Testis (tissue), 3 donors: ENCODE measurements around the gene EMD. TPM values are rescaled to one million over a fixed set of nuclear protein-coding genes. Genes with fewer than 3 reads are reported as not detected.
A peak's percentile ranks its signal among the peaks of the same experiment; 100 is the strongest.

Experiments used
- DNase-seq: peaks from one replicate; pipeline ENCODE4 v3.0.0-alpha.2; 2019
- H3K27ac ChIP-seq, 2 donors: fragments of 200-600 bp; sonication (generic); one replicate each; pipeline ENCODE4 v1.5.1; 2019
- H3K27me3 ChIP-seq: fragments of 200-600 bp; sonication (generic); one replicate; pipeline ENCODE4 v1.5.1; 2019
- H3K36me3 ChIP-seq: fragments of 200-600 bp; sonication (generic); one replicate; pipeline ENCODE4 v1.5.1; 2017; ENCODE audit warnings: low read depth; ENCODE audit errors: missing control alignments
- H3K4me1 ChIP-seq: fragments of 200-600 bp; sonication (generic); one replicate; pipeline ENCODE4 v1.5.1; 2019
- H3K4me3 ChIP-seq, 2 donors: fragments of 200-600 bp; sonication (generic); one replicate each; pipeline ENCODE4 v1.5.1; 2017 to 2019
- H3K9me3 ChIP-seq: fragments of 200-600 bp; sonication (generic); one replicate; pipeline ENCODE4 v1.5.1; 2017
- POLR2A ChIP-seq: fragments of 450-650 bp; IDR thresholded peaks from one replicate; pipeline ENCODE4 v1.6.1; 2017; ENCODE audit warnings: antibody characterized with exemption, mild to moderate bottlenecking, moderate library complexity
- WGBS, 2 donors: methylation state at CpG; one replicate each; pipeline ENCODE4 v1.1.5; 2018; 5-methylcytosine and 5-hydroxymethylcytosine counted together
- intact Hi-C: fragments of 100-400 bp; cut with DNase I; formaldehyde crosslinking; loops from one replicate; pipeline ENCODE4 v1.15.1; 2023; ENCODE audit warnings: low total_unique reads
- polyA plus RNA-seq: library from polyadenylated mRNA; stranded (reverse); fragments of 350-450 nt; fragmentation: Illumina TruSeq; extraction: RNeasy Lipid Tissue Mini Kit (QIAGEN cat#74804); gene quantifications from one replicate; pipeline ENCODE4 v1.2.3, GENCODE V29; 2014; ENCODE audit warnings: low read depth, low replicate concordance; ENCODE audit not compliant: insufficient read depth
- total RNA-seq, 2 donors: library from RNA; depleted of rRNA; stranded (reverse); fragments of >200 nt; gene quantifications; one replicate each; pipeline ENCODE4 v1.2.3, GENCODE V29; 2016
- TF ChIP-seq, protein P1 (sequence below), 3 experiments: fragments of 450-650 bp in 2 of 3; fragments of 200-600 bp in 1 of 3; sonication (generic) in 1 of 3; IDR thresholded peaks; one replicate each; pipeline ENCODE4 v1.5.1; 2016 to 2019; ENCODE audit warnings: antibody characterized with exemption in 3 of 3, mild to moderate bottlenecking in 2 of 3, moderate library complexity in 1 of 3

The EMD gene
- total and polyA plus RNA-seq, 3 donors from 2014 or later = 65.6 to 74.2 (median 69.6) TPM

DNA sequence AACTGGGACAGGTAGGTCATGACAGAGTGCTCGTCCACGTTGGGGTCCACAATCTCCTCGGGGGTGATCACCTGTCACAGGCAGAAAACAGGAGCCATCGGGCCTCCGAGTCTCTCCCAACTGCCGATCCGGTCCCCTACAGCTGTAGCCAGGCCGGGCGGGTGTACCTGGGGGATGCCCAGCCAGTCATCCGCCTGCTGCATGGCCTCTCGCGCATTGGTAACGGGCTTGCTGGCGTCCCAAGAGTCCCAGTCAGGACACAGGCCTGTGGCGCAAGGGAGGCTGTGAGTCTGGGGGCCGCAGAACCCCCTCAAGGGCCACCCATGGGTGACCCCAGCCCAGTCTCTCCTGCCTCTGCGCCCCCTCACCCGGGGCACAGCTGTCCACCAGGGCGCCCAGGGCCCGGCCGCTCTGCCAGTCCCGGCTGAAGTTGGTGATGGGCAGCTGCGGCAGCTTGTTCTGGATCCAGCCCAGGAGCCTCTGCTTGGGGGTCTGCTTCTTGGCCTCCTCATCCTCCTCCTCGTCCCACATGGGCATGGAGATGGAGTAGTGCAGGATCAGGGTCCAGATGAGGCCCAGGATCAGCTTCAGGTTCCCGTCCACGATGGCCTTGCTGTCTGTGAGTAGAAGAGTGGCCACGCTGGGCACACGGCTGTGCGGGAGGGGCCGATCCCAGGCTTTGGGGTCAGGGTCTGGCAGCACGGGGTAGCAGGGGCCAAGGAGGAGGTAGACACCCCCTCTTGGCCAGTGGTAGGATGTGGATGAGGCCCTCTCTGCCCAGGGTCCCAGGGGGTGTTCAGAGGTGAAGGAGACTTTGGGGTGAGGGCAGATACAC lies 11.4 kb upstream of the EMD start:
- H3K4me1 ChIP-seq = peaks cover 5% of the 10 kb centered on the region
- no peaks in the 10 kb centered on the region for H3K27me3 ChIP-seq
- WGBS, 2 donors = 55 to 100% methylated on average over 1 to 17 of the region's 31 CpGs
- no peak for TF ChIP-seq POLR2A
- TF ChIP-seq, protein P1, sequence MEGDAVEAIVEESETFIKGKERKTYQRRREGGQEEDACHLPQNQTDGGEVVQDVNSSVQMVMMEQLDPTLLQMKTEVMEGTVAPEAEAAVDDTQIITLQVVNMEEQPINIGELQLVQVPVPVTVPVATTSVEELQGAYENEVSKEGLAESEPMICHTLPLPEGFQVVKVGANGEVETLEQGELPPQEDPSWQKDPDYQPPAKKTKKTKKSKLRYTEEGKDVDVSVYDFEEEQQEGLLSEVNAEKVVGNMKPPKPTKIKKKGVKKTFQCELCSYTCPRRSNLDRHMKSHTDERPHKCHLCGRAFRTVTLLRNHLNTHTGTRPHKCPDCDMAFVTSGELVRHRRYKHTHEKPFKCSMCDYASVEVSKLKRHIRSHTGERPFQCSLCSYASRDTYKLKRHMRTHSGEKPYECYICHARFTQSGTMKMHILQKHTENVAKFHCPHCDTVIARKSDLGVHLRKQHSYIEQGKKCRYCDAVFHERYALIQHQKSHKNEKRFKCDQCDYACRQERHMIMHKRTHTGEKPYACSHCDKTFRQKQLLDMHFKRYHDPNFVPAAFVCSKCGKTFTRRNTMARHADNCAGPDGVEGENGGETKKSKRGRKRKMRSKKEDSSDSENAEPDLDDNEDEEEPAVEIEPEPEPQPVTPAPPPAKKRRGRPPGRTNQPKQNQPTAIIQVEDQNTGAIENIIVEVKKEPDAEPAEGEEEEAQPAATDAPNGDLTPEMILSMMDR (IDR thresholded peaks at IDR 0.05) = no peak
- no peaks in the 10 kb centered on the region for H3K36me3 ChIP-seq
- no peak for DNase-seq
- peak overlapping the region; percentile 88 to 89 for H3K27ac ChIP-seq
- H3K9me3 ChIP-seq = no peaks in the 10 kb centered on the region
- intact Hi-C loops = no loop called here
- no peak overlapping the region for H3K4me3 ChIP-seq

DNA sequence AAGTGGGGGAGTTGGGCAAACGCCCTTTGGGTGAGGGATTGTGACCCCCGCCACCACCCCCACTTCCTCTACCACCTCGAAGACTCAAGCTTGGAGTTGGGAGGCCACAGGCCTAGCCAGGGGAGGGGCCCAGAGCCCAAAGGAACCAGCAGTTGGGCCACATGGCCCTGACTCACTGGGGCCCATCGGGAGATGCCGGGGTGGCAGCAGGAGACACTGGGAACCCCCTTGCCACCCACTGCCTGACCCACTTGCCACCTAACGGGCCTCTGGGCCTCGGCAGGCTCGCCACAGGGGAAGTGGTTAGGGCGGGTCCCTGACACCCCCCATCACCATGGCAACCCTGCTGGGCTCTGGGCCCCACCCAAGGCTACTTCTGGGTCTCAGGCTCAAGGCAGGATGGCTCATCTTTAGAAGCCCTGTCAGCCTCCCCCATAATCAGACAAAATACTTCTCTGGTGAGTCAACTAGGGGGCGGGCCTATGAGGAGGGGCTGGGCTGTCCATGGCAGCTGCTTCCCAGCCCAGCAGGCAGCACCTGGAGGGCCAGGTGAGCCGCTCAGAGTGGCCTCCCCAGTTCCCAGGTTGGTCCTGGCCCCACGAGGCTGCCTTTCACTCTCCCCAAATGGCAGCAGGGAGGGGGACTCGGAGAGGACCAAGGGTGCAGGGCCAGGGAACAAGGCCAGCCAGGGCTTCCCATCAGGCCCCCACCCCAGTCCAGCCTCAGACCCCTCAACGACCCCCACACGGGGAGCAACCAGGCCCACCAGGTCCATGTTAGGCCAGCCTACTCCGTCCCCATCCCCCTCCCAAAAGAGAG lies 10.3 kb upstream of the EMD start:
- TF ChIP-seq, protein P1 (IDR thresholded peaks at IDR 0.05) = no peak
- TF ChIP-seq POLR2A = no peak
- WGBS, 2 donors = 11% methylated on average over 12 of the region's 16 CpGs; no CpG with 5 or more reads in 1 of the 2 donors
- no peaks in the 10 kb centered on the region for H3K9me3 ChIP-seq
- peak overlapping the region; percentile 88 to 89 for H3K27ac ChIP-seq
- DNase-seq = peak; percentile 70
- intact Hi-C loops = no loop called here
- H3K27me3 ChIP-seq = no peaks in the 10 kb centered on the region
- H3K36me3 ChIP-seq = no peaks in the 10 kb centered on the region
- H3K4me1 ChIP-seq = peaks cover 5% of the 10 kb centered on the region
- H3K4me3 ChIP-seq = peak overlapping the region; percentile 24 to 77

DNA sequence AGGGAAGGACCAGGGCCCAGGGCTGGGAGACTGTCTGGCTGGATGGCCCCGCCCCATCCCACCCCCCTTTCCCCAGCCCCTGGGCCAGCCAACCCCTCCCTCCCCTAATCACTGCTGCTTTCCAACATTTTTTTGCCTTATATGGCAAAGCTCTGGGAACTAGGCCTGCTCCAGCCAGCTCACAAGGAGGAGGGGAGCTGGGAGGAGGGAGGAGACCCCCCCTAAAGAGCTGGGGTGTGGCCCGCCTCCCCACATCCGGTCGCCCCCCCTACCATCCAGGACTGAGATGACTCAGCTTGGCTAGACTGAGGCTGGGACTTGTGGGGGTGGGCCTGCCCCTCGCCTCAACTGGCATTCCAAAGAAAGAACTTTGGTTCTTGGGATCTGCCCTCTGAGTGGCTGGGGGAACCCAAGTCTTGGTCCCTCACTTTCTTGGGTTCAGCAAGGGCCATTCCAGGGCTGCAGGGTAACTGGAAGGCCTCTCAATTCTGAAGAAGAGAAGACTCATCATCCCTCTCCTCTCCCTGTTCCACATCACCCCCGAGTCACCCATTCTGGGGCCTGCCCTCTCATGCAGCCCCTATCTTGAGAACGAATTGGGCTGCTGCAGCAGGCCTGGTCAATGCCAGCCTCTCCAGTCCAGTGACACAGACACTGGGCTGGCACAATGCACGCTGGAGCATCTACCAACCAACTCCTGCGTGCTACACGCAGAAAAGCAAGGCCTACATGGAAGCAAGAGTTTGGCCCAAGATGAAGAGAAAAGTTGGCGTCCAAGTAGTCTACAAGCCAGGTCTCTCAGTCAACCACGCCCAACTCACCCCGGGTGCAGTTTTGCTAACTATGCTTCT lies 9.4 kb upstream of the EMD start:
- Histone ChIP-seq H3K4me1 (peaks cover 5% of the 10 kb centered on the region), H3K27ac (peak overlapping the region; percentile 88 to 89), H3K27me3 (no peaks in the 10 kb centered on the region), H3K9me3 (no peaks in the 10 kb centered on the region), H3K36me3 (no peaks in the 10 kb centered on the region), H3K4me3 (peak overlapping the region; percentile 58 to 77)
- 11 to 57% methylated on average over 1 to 9 of the region's 13 CpGs for WGBS, 2 donors
- intact Hi-C loops = no loop called here
- no peak for TF ChIP-seq POLR2A
- TF ChIP-seq, protein P1 (IDR thresholded peaks at IDR 0.05) = no peak
- peak; percentile 78 for DNase-seq

DNA sequence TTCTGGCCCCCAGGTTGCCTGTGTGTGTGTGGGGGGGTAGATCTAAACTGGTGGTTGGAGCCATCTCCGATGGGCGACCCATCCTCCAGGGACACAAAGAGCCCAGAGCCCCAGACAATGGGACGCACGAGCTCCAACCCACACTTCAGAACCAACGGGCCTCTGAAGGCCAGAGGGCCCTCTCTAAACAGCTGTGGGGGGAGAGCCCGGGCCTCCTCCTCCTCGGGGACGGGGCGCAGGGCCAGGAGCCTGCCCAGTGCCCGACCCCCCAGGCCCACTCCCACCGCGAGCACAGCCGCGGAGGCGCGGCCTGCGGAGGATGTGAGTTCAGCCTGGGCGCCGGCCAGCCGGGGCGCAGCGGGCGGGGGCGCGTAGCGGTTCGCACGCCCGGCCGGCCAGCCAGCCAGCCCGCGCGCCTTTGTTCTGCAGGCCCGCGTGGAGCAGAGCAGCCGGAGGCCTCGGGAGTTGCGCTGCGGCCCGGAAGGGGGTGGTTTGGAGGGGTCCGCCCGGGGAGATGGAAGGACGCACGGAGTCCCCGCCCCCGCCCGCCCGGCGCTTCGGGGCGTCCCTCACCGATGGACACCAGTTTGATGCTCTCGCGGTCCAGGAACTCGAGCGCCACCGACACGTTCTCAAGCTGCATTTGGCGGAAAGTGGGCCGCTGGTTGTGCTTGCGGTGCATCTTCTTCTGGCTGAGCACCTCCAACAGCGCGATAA lies 8.6 kb upstream of the EMD start:
- Histone ChIP-seq H3K27ac (peak overlapping the region; percentile 88 to 89), H3K4me3 (peak overlapping the region; percentile 58 to 77), H3K9me3 (no peaks in the 10 kb centered on the region), H3K4me1 (peaks cover 5% of the 10 kb centered on the region), H3K27me3 (no peaks in the 10 kb centered on the region), H3K36me3 (no peaks in the 10 kb centered on the region)
- 0% methylated on average over 11 of the region's 63 CpGs; no CpG with 5 or more reads in 1 of the 2 donors for WGBS, 2 donors
- intact Hi-C loops = no loop called here
- DNase-seq = no peak
- TF ChIP-seq POLR2A = no peak
- TF ChIP-seq, protein P1 (IDR thresholded peaks at IDR 0.05) = no peak
